HepG2 (cell line): ENCODE data around the gene SMAD3. TPM values are rescaled to one million over a fixed set of nuclear protein-coding genes. Genes with fewer than 3 reads are reported as not detected.

Source experiments
- ARID2 ChIP-seq: sonication (generic); formaldehyde crosslinking; IDR thresholded peaks from 2 replicates; pipeline ENCODE4 v1.8.1; 2022; ENCODE audit warnings: mild to moderate bottlenecking, missing genetic modification reagents, borderline replicate concordance
- BATF2 ChIP-seq: sonication (generic); formaldehyde crosslinking; IDR thresholded peaks from 2 replicates; pipeline ENCODE4 v1.8.0; 2022; ENCODE audit warnings: mild to moderate bottlenecking, missing genetic modification reagents, moderate library complexity
- CEBPG ChIP-seq: IDR thresholded peaks from 2 replicates; pipeline ENCODE4 v1.6.1; 2016
- DMAP1 ChIP-seq: IDR thresholded peaks from 2 replicates; pipeline ENCODE4 v1.6.1; 2016
- HDAC1 ChIP-seq: sonication (generic); formaldehyde crosslinking; IDR thresholded peaks from 2 replicates; pipeline ENCODE4 v1.5.1; 2020; ENCODE audit warnings: mild to moderate bottlenecking, missing genetic modification reagents
- IRX3 ChIP-seq: sonication (generic); formaldehyde crosslinking; IDR thresholded peaks from 2 replicates; pipeline ENCODE4 v1.8.1; 2023; ENCODE audit warnings: mild to moderate bottlenecking, low read depth, missing genetic modification reagents, borderline replicate concordance
- MLXIP ChIP-seq: sonication (generic); formaldehyde crosslinking; IDR thresholded peaks from 2 replicates; pipeline ENCODE4 v1.9.0; 2021; ENCODE audit warnings: missing genetic modification reagents, borderline replicate concordance
- POLR2A ChIP-seq, 2 experiments: IDR thresholded peaks; 2 replicates each; pipeline ENCODE4 v1.6.1; 2011; ENCODE audit warnings: low read depth in 2 of 2, low read length in 2 of 2, mild to moderate bottlenecking in 1 of 2, moderate library complexity in 1 of 2; ENCODE audit not compliant: insufficient read depth in 1 of 2
- REXO4 ChIP-seq: sonication (generic); formaldehyde crosslinking; IDR thresholded peaks from 2 replicates; pipeline ENCODE4 v1.8.0; 2022; ENCODE audit warnings: missing genetic modification reagents, mild to moderate bottlenecking, borderline replicate concordance
- RFX3 ChIP-seq: IDR thresholded peaks from 2 replicates; pipeline ENCODE4 v1.6.1; 2016; ENCODE audit warnings: missing biosample characterization, missing genetic modification reagents
- SMC3 ChIP-seq: IDR thresholded peaks from 2 replicates; pipeline ENCODE4 v1.6.1; 2011; ENCODE audit warnings: low read length, improper control_type of control experiment
- SRSF1 ChIP-seq: fragments of 200-400 bp; formaldehyde crosslinking; optimal IDR thresholded peaks from 2 replicates; pipeline ENCODE3; 2017; ENCODE audit warnings: mild to moderate bottlenecking, low read depth, low read length, moderate library complexity
- TBX3 ChIP-seq: fragments of 450-650 bp; IDR thresholded peaks from 2 replicates; pipeline ENCODE4 v1.6.1; 2017; ENCODE audit warnings: antibody characterized with exemption, mild to moderate bottlenecking, inconsistent platforms, borderline replicate concordance
- ZFP36L1 ChIP-seq: sonication (generic); formaldehyde crosslinking; IDR thresholded peaks from 2 replicates; pipeline ENCODE4 v1.8.0; 2022; ENCODE audit warnings: mild to moderate bottlenecking, missing genetic modification reagents, moderate library complexity
- ZFX ChIP-seq: sonication (generic); formaldehyde crosslinking; IDR thresholded peaks from 2 replicates; pipeline ENCODE4 v1.4.0; 2020; ENCODE audit warnings: mild to moderate bottlenecking, low read depth, missing genetic modification reagents, moderate library complexity
- ZHX2 ChIP-seq, 2 experiments: sonication (generic) in 1 of 2; formaldehyde crosslinking in 1 of 2; IDR thresholded peaks; 2 replicates each; pipeline versions ENCODE4 v1.6.1 to v1.9.0; 2014 to 2022; ENCODE audit warnings: antibody characterized with exemption in 1 of 2, borderline replicate concordance in 1 of 2, inconsistent platforms in 1 of 2, low read depth in 1 of 2, missing genetic modification reagents in 1 of 2
- ZNF556 ChIP-seq: sonication (generic); formaldehyde crosslinking; IDR thresholded peaks from 2 replicates; pipeline ENCODE4 v1.4.0; 2020; ENCODE audit warnings: mild to moderate bottlenecking, missing genetic modification reagents, borderline replicate concordance
- ZNF652 ChIP-seq: IDR thresholded peaks from 2 replicates; pipeline ENCODE4 v1.6.1; 2016; ENCODE audit warnings: low read depth, borderline replicate concordance
- ZNF737 ChIP-seq: sonication (generic); formaldehyde crosslinking; IDR thresholded peaks from 2 replicates; pipeline ENCODE4 v1.5.0; 2020; ENCODE audit warnings: missing genetic modification reagents, mild to moderate bottlenecking, borderline replicate concordance
- ZNF768 ChIP-seq: sonication (generic); formaldehyde crosslinking; IDR thresholded peaks from 2 replicates; pipeline ENCODE4 v1.4.0; 2020; ENCODE audit warnings: missing genetic modification reagents
- polyA plus RNA-seq, 8 experiments: library from polyadenylated mRNA; depleted of rRNA in 3 of 8; stranded (reverse) in 7 of 8; unstranded in 1 of 8; fragments of >200 nt; fragmentation: Illumina TruSeq in 4 of 8; extraction: Trizol in 4 of 8; gene quantifications; 2 replicates each; pipeline versions ENCODE4 v1.2.1 to v1.2.3, GENCODE V29; 2011 to 2016; ENCODE audit warnings: low read depth in 4 of 8, missing spikeins in 1 of 8, mixed read lengths in 1 of 8; ENCODE audit not compliant: insufficient read depth in 1 of 8
- total RNA-seq, 5 experiments: library from RNA; depleted of rRNA; stranded (reverse); fragments of >200 nt; fragmentation: Illumina TruSeq; extraction: Trizol; gene quantifications; 2 replicates each; pipeline ENCODE4 v1.2.3, GENCODE V29; 2016; ENCODE audit warnings: low read depth in 1 of 5

Gene SMAD3
- total and polyA plus RNA-seq, 2 of the 13 experiments (the other 11 are each of a cell fraction or from before 2014, with no cell fraction given), result 8.6 to 56.3 TPM

GRCh38 chr15:67048281-67049279, 16.8 kb upstream of the SMAD3 start (continued):
- no peak for TF ChIP-seq ZHX2 (IDR thresholded peaks at IDR 0.05; ENCODE audit: low read depth)
- TF ChIP-seq ZHX2 (CRISPR knock-in tag; IDR thresholded peaks at IDR 0.05; ENCODE audit: borderline replicate concordance), result no peak
- no peak for TF ChIP-seq BATF2 (CRISPR knock-in tag)
- TF ChIP-seq CEBPG (CRISPR knock-in tag), result peak; percentile 87
- TF ChIP-seq ZNF652, result no peak; the same call in none of the 2 replicates
- no peak for TF ChIP-seq ZNF737 (CRISPR knock-in tag)
- peak in 1 of 2 experiments; percentile 88; a peak in 2 of 4 replicates for TF ChIP-seq POLR2A (IDR thresholded peaks at IDR 0.05; ENCODE audit: insufficient read depth in 1 of 2, low read depth in 2 of 2, low read length in 2 of 2)
- no peak for TF ChIP-seq RFX3 (CRISPR knock-in tag)
- TF ChIP-seq ZNF556 (CRISPR knock-in tag), result no peak
- 0 out of 2 replicates have a peak, but pooled peaks have one; percentile 30 for TF ChIP-seq ZNF768 (CRISPR knock-in tag)
- no peak; the same call in 1 of the 2 replicates for TF ChIP-seq ZFP36L1 (CRISPR knock-in tag)
- TF ChIP-seq HDAC1, result peak; percentile 45; the same call in 1 of the 2 replicates
- TF ChIP-seq REXO4 (CRISPR knock-in tag), result no peak
- TF ChIP-seq SMC3, result peak; percentile 21; the same call in 1 of the 2 replicates
- TF ChIP-seq SRSF1, result no peak
- TF ChIP-seq ARID2 (CRISPR knock-in tag), result no peak
- peak; percentile 62; the same call in 1 of the 2 replicates for TF ChIP-seq TBX3
- no peak for TF ChIP-seq MLXIP (CRISPR knock-in tag)
- no peak for TF ChIP-seq IRX3 (CRISPR knock-in tag)
- no peak; the same call in 1 of the 2 replicates for TF ChIP-seq DMAP1 (CRISPR knock-in tag)
- TF ChIP-seq ZFX, result peak; percentile 90
